Glutamatergic neuron (in vitro differentiated cells): ENCODE data around the gene MAN2B2. TPM values are rescaled to one million over a fixed set of nuclear protein-coding genes. Genes with fewer than 3 reads are reported as not detected.
A peak's percentile ranks its signal among the peaks of the same experiment; 100 is the strongest.

Experiments used
- DNase-seq: peaks from one replicate; pipeline ENCODE4 v3.0.0; 2022
- H3K27ac Mint-ChIP-seq: one replicate; pipeline ENCODE4 v1.8.0; 2020; ENCODE audit warnings: mild to moderate bottlenecking, mixed read lengths, inconsistent platforms; ENCODE audit not compliant: unreplicated experiment
- H3K27me3 Mint-ChIP-seq: one replicate; pipeline ENCODE4 v1.8.0; 2020; ENCODE audit warnings: mild to moderate bottlenecking, moderate library complexity, mixed read lengths, inconsistent platforms; ENCODE audit not compliant: unreplicated experiment
- H3K36me3 Mint-ChIP-seq: one replicate; pipeline ENCODE4 v1.8.0; 2020; ENCODE audit warnings: mild to moderate bottlenecking, mixed read lengths, inconsistent platforms; ENCODE audit not compliant: unreplicated experiment
- H3K4me1 Mint-ChIP-seq: one replicate; pipeline ENCODE4 v1.8.0; 2020; ENCODE audit warnings: mild to moderate bottlenecking, low read depth, mixed read lengths, inconsistent platforms; ENCODE audit not compliant: unreplicated experiment
- H3K4me3 Mint-ChIP-seq: one replicate; pipeline ENCODE4 v1.8.0; 2020; ENCODE audit warnings: mild to moderate bottlenecking, mixed read lengths, inconsistent platforms; ENCODE audit not compliant: unreplicated experiment
- H3K9me3 Mint-ChIP-seq: one replicate; pipeline ENCODE4 v1.8.0; 2020; ENCODE audit warnings: mild to moderate bottlenecking, moderate library complexity, mixed read lengths, inconsistent platforms; ENCODE audit not compliant: unreplicated experiment
- CTCF ChIP-seq: fragments of 200-600 bp; sonication (generic); IDR thresholded peaks from one replicate; pipeline ENCODE4 v1.5.0; 2021; ENCODE audit not compliant: partially characterized antibody, unreplicated experiment
- total RNA-seq: library from RNA; stranded (reverse); fragmentation: NEBNext Ultra II Directional; extraction: Animal tissue kit (Norgen Biotek cat#: 25700); gene quantifications from one replicate; pipeline ENCODE4 v1.2.1, GENCODE V29; 2021; ENCODE audit not compliant: unreplicated experiment

Gene MAN2B2
- total RNA-seq, 1 donor from 2014 or later = 15.5 TPM

DNA sequence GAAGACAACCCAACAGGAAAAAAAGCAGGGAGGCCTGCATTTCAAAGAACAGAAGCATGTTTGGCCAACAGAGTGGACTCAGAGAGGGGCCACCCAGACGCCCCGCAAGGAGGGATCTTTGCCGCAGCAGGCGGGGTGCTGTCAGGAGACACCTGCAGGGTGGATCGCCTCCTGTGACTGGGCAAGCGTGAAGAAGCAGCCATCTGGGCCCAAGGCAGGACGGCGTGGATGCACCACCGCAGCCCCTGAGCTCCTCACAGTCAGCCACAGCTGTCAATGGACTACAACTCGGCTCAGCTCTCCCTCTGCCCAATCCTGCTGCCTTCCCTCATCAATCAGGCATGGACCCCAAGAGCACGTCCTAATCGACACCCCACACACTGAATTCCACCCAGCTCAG is 32.0 kb upstream of the MAN2B2 start:
- H3K27me3 Mint-ChIP-seq = peaks cover 18% of the 10 kb centered on the region

DNA sequence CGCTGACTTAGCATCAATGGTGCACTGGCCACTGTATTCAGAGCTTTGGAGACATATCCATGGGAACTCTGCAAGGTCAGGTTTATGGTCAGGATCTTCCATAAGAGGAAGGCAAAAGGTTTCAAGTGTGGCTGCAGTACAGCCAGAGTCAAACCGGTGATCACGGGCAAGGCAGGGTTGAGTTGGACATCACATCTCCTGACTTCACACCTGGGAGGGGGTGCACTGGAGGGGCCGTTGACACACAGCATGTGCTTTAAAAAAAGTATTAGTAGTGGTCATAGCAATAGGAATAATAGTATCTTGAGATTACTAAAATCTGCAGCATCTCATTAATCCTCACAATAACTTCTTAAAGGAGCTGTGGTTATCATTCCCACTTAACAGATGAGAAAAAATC is 28.9 kb upstream of the MAN2B2 start:
- H3K4me1 Mint-ChIP-seq = peaks cover 20% of the 10 kb centered on the region
- DNase-seq = no peak
- no peak overlapping the region for H3K4me3 Mint-ChIP-seq
- H3K9me3 Mint-ChIP-seq = peaks cover 9% of the 10 kb centered on the region
- no peak for TF ChIP-seq CTCF
- H3K27me3 Mint-ChIP-seq = peaks cover 21% of the 10 kb centered on the region
- H3K27ac Mint-ChIP-seq = no peak overlapping the region
- no peaks in the 10 kb centered on the region for H3K36me3 Mint-ChIP-seq

More for the DNA sequence above, 32.0 kb upstream of the MAN2B2 start:
- Mint-ChIP-seq H3K9me3 (peaks cover 7% of the 10 kb centered on the region), H3K36me3 (no peaks in the 10 kb centered on the region), H3K27ac (peak overlapping the region; percentile 82), H3K4me3 (no peak overlapping the region), H3K4me1 (peaks cover 23% of the 10 kb centered on the region)
- DNase-seq = peak; percentile 58
- TF ChIP-seq CTCF = no peak

DNA sequence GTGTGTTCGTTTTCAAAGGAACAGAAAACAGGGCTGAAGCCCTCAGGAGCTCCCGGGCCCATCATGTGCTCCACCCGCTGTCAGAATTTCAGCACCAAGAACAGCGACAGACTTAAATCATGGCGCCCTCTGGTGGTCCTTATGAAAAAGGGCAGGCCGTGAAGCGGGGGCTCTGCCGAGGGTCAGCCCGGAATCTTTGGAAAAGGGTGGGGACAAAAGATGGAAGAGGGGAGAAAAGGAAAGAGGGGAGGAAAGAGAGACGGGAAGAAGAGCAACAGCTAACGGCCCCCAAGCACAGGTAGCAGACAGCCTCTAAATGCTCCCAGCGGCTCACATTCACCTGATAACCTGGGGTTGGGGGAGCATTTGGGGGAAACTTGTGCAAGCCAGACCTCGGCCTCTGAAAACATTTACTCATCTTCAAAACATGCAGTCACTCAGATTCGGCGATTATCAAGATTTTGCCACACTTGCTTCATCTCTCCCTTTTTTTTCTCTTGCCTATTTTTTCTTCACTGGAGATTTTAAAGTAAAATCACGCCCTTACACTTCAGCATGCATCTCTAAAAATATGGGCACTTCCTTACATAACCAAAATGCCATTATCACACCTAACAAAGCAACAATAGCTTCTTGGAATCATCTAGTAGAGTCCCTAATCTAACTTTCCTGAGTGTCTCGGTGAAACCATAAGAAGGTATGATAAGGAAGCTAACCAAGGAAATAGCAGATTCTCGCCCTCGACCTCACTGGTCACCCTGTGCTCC is 28.1 kb upstream of the MAN2B2 start:
- Mint-ChIP-seq H3K4me1 (peaks cover 20% of the 10 kb centered on the region), H3K36me3 (no peaks in the 10 kb centered on the region), H3K4me3 (peak overlapping the region; percentile 25), H3K27me3 (peaks cover 21% of the 10 kb centered on the region), H3K27ac (no peak overlapping the region), H3K9me3 (peaks cover 11% of the 10 kb centered on the region)
- peak; percentile 94 for TF ChIP-seq CTCF
- DNase-seq = peak; percentile 56

GRCh38 chr4:6548201-6548881 is 26.6 kb upstream of the MAN2B2 start:
- TF ChIP-seq CTCF = peak; percentile 71
- Mint-ChIP-seq H3K36me3 (no peaks in the 10 kb centered on the region), H3K9me3 (peaks cover 9% of the 10 kb centered on the region), H3K4me3 (no peak overlapping the region), H3K27me3 (peaks cover 14% of the 10 kb centered on the region), H3K27ac (peak overlapping the region; percentile 57), H3K4me1 (peaks cover 14% of the 10 kb centered on the region)
- DNase-seq = peak; percentile 83

- no peak for TF ChIP-seq CTCF
- Mint-ChIP-seq H3K9me3 (peaks cover 10% of the 10 kb centered on the region), H3K27ac (peak overlapping the region; percentile 57), H3K36me3 (no peaks in the 10 kb centered on the region), H3K4me1 (peaks cover 11% of the 10 kb centered on the region), H3K27me3 (peaks cover 11% of the 10 kb centered on the region), H3K4me3 (no peak overlapping the region)
- no peak for DNase-seq
Measured at GRCh38 chr4:6548882-6549230, 26.1 kb upstream of the MAN2B2 start.
